ENCODE data around the gene HDDC3.

GRCh38 chr15:90946941-90947576 is 14.7 kb upstream of the HDDC3 start:
- TF ChIP-seq POLR2A (IDR thresholded peaks at IDR 0.05; ENCODE audit: extremely low read depth, insufficient read length) (no peak), MAX (IDR thresholded peaks at IDR 0.05; ENCODE audit: low read depth, low read length) (no peak)
